ENCODE results near the gene TFE3.

DNA sequence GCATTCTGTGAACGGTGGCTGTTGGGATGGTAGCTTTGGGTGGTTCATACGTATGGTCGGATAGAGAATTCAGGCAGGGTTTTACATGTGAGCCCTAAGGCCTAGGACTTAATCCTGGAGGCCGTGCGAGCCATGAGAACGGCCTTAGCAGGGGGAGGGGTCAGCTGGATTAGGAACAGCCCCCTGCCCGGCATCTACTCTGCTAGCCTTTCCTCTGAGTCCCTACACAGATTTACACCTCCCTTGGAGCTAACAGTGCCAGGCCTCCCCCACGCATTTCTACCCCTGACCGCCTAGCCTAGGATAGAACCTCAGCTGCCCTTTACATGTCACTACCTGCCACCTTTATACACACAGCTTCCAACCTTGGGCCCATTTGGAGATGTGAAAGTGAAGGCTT, 23.5 kb upstream of the TFE3 start:
- TF ChIP-seq, protein P1, sequence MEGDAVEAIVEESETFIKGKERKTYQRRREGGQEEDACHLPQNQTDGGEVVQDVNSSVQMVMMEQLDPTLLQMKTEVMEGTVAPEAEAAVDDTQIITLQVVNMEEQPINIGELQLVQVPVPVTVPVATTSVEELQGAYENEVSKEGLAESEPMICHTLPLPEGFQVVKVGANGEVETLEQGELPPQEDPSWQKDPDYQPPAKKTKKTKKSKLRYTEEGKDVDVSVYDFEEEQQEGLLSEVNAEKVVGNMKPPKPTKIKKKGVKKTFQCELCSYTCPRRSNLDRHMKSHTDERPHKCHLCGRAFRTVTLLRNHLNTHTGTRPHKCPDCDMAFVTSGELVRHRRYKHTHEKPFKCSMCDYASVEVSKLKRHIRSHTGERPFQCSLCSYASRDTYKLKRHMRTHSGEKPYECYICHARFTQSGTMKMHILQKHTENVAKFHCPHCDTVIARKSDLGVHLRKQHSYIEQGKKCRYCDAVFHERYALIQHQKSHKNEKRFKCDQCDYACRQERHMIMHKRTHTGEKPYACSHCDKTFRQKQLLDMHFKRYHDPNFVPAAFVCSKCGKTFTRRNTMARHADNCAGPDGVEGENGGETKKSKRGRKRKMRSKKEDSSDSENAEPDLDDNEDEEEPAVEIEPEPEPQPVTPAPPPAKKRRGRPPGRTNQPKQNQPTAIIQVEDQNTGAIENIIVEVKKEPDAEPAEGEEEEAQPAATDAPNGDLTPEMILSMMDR (IDR thresholded peaks at IDR 0.05), result no peak
- no peak for TF ChIP-seq POLR2A (IDR thresholded peaks at IDR 0.05)

Measured in thyroid gland (tissue), 4 donors.